Thyroid gland (tissue), 4 donors: ENCODE measurements around the gene CDKL5.

Experiments used
- POLR2A ChIP-seq, 2 donors: fragments of 450-650 bp; IDR thresholded peaks; one replicate each; pipeline ENCODE4 v1.6.1; 2017; ENCODE audit warnings: antibody characterized with exemption in 2 of 2, mild to moderate bottlenecking in 2 of 2, moderate library complexity in 1 of 2
- TF ChIP-seq, protein P1 (sequence below), 6 experiments: fragments of 200-600 bp in 3 of 6; fragments of 450-650 bp in 3 of 6; sonication (generic) in 3 of 6; IDR thresholded peaks; one replicate each; pipeline ENCODE4 v1.5.1; 2016 to 2019; ENCODE audit warnings: antibody characterized with exemption in 6 of 6, mild to moderate bottlenecking in 2 of 6, inconsistent platforms in 1 of 6, moderate library complexity in 1 of 6

DNA sequence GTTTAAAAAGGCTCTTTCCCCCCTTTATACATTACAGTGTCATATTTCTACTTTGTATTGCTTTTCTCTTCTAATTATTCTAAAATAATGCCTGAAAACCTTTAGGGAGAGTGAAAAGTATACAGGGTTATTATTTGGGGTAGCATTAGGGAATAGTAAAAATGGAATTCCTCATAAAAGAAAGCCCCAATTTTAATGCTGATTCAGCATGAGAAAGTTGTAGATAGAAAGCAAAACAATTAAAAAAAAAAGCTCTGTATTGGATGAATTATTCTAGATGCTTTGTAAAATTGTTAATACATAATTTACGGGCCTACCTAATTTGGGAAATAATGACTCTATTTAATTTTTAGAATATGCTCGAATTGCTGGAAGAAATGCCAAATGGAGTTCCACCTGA, 154.1 kb downstream of the CDKL5 start:
- TF ChIP-seq, protein P1, sequence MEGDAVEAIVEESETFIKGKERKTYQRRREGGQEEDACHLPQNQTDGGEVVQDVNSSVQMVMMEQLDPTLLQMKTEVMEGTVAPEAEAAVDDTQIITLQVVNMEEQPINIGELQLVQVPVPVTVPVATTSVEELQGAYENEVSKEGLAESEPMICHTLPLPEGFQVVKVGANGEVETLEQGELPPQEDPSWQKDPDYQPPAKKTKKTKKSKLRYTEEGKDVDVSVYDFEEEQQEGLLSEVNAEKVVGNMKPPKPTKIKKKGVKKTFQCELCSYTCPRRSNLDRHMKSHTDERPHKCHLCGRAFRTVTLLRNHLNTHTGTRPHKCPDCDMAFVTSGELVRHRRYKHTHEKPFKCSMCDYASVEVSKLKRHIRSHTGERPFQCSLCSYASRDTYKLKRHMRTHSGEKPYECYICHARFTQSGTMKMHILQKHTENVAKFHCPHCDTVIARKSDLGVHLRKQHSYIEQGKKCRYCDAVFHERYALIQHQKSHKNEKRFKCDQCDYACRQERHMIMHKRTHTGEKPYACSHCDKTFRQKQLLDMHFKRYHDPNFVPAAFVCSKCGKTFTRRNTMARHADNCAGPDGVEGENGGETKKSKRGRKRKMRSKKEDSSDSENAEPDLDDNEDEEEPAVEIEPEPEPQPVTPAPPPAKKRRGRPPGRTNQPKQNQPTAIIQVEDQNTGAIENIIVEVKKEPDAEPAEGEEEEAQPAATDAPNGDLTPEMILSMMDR (IDR thresholded peaks at IDR 0.05): no peak
- no peak for TF ChIP-seq POLR2A (IDR thresholded peaks at IDR 0.05)
